Neuronal stem cell (in vitro differentiated cells): ENCODE data around the gene MECR.
A peak's percentile ranks its signal among the peaks of the same experiment; 100 is the strongest.

ENCODE experiments used
- DNase-seq: peaks from one replicate; pipeline ENCODE4 v3.0.0-alpha.2; 2013; ENCODE audit warnings: low spot score
- H2AFZ ChIP-seq: one replicate; pipeline ENCODE4 v1.6.1; 2013; ENCODE audit warnings: mild to moderate bottlenecking, low read length, inconsistent platforms
- H2AK5ac ChIP-seq: 2 replicates; pipeline ENCODE4 v1.6.1; 2013; ENCODE audit warnings: low read depth, mild to moderate bottlenecking, inconsistent platforms, low read length, moderate library complexity, mixed read lengths
- H2BK120ac ChIP-seq: 2 replicates; pipeline ENCODE4 v1.6.1; 2013; ENCODE audit warnings: low read depth, mild to moderate bottlenecking, inconsistent platforms, low read length, moderate library complexity, mixed read lengths
- H2BK12ac ChIP-seq: one replicate; pipeline ENCODE4 v1.6.1; 2013; ENCODE audit warnings: low read length, inconsistent platforms
- H2BK15ac ChIP-seq: 2 replicates; pipeline ENCODE4 v1.6.1; 2013; ENCODE audit warnings: mild to moderate bottlenecking, low read length, inconsistent platforms, mixed read lengths
- H2BK5ac ChIP-seq: one replicate; pipeline ENCODE4 v1.6.1; 2013; ENCODE audit warnings: inconsistent platforms, mild to moderate bottlenecking, low read length, moderate library complexity
- H3K14ac ChIP-seq: one replicate; pipeline ENCODE4 v1.6.1; 2013; ENCODE audit warnings: low read length, inconsistent platforms
- H3K18ac ChIP-seq: 2 replicates; pipeline ENCODE4 v1.6.1; 2013; ENCODE audit warnings: low read length, inconsistent platforms
- H3K23ac ChIP-seq: 2 replicates; pipeline ENCODE4 v1.6.1; 2013; ENCODE audit warnings: low read depth, mild to moderate bottlenecking, mixed read lengths, low read length, inconsistent platforms; ENCODE audit not compliant: poor library complexity
- H3K27ac ChIP-seq: replicated peaks from 3 replicates; pipeline ENCODE4 v1.5.1; 2013; ENCODE audit warnings: low read length, inconsistent platforms
- H3K27me3 ChIP-seq, 3 experiments: 2 replicates each; pipeline ENCODE4 v1.6.1; 2013; ENCODE audit warnings: low read length in 3 of 3, mild to moderate bottlenecking in 2 of 3, inconsistent platforms in 1 of 3, low read depth in 1 of 3, mixed read lengths in 1 of 3, moderate library complexity in 1 of 3; ENCODE audit not compliant: control insufficient read depth in 3 of 3, insufficient read depth in 3 of 3
- H3K36me3 ChIP-seq, 2 donors: replicated peaks in 1 of 2; 2 replicates each; pipeline ENCODE4 v1.6.1; 2013; ENCODE audit warnings: low read length in 2 of 2; ENCODE audit not compliant: control insufficient read depth in 2 of 2, insufficient read depth in 2 of 2
- H3K4ac ChIP-seq: 2 replicates; pipeline ENCODE4 v1.6.1; 2013; ENCODE audit warnings: inconsistent platforms, mild to moderate bottlenecking, low read length, moderate library complexity
- H3K4me1 ChIP-seq, 2 donors: 1 replicate in 1 of 2; 2 replicates in 1 of 2; pipeline ENCODE4 v1.6.1; 2013; ENCODE audit warnings: low read length in 2 of 2, low read depth in 1 of 2; ENCODE audit not compliant: control insufficient read depth in 2 of 2, insufficient read depth in 1 of 2
- H3K4me2 ChIP-seq: one replicate; pipeline ENCODE4 v1.6.1; 2013; ENCODE audit warnings: mild to moderate bottlenecking, low read length, inconsistent platforms; ENCODE audit not compliant: insufficient read depth, poor library complexity, severe bottlenecking
- H3K4me3 ChIP-seq, 2 donors: 2 replicates each; pipeline ENCODE4 v1.5.1; 2013; ENCODE audit warnings: low read length in 2 of 2, mild to moderate bottlenecking in 2 of 2, inconsistent platforms in 1 of 2, moderate library complexity in 1 of 2
- H3K79me1 ChIP-seq: one replicate; pipeline ENCODE4 v1.6.1; 2013; ENCODE audit warnings: low read depth, mild to moderate bottlenecking, inconsistent platforms, low read length, moderate library complexity
- H3K9ac ChIP-seq: one replicate; pipeline ENCODE4 v1.6.1; 2013; ENCODE audit warnings: mild to moderate bottlenecking, low read depth, low read length, inconsistent platforms; ENCODE audit not compliant: poor library complexity
- H3K9me3 ChIP-seq, 2 donors: replicated peaks in 1 of 2; 2 replicates each; pipeline versions ENCODE3 to v1.6.1; 2013; ENCODE audit warnings: low read length in 2 of 2, mild to moderate bottlenecking in 2 of 2, inconsistent platforms in 1 of 2, low read depth in 1 of 2, mixed read lengths in 1 of 2, moderate library complexity in 1 of 2; ENCODE audit not compliant: control insufficient read depth in 2 of 2, insufficient read depth in 1 of 2
- H4K8ac ChIP-seq: one replicate; pipeline ENCODE4 v1.6.1; 2013; ENCODE audit warnings: low read depth, mild to moderate bottlenecking, inconsistent platforms, low read length, moderate library complexity
- H4K91ac ChIP-seq: one replicate; pipeline ENCODE4 v1.6.1; 2013; ENCODE audit warnings: low read length, low read depth, mild to moderate bottlenecking, inconsistent platforms; ENCODE audit not compliant: poor library complexity
- WGBS, 2 donors: extraction: QIAGEN DNeasy Blood & Tissue Kit; methylation state at CpG; one replicate each; pipeline ENCODE4 v1.1.7; 2013; ENCODE audit warnings: missing lambda C conversion rate in 2 of 2, mixed read lengths in 1 of 2; ENCODE audit not compliant: insufficient read length in 2 of 2, insufficient replicate concordance in 1 of 2; ENCODE audit errors: extremely low coverage in 2 of 2; 5-methylcytosine and 5-hydroxymethylcytosine counted together

Gene MECR

GRCh38 chr1:29197993-29198392 is 32.7 kb downstream of the MECR start:
- H3K14ac ChIP-seq, result no peak overlapping the region
- no peak overlapping the region for H3K27ac ChIP-seq

DNA sequence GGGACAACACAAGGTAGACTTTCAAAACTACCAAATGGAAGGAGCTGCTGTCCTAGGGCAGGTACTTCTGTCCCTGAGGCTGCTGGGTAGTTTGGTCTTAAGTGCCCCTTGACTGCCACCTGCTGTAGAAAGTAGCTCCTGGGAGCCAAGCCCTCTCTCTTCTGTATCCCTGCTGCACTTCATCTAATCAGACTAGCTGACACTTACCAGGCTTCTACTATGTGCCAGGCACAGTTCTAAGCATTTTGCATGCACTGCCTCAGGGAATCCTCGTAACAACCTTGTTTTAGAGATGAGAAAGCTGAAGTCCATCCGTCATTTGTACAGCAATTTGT is 33.2 kb downstream of the MECR start:
- no peak overlapping the region for H3K4me3 ChIP-seq
- no peak overlapping the region for H3K4me2 ChIP-seq
- H3K4ac ChIP-seq, result no peak overlapping the region
- no peaks in the 10 kb centered on the region for H3K9me3 ChIP-seq
- no peak overlapping the region for H3K9ac ChIP-seq
- no peak overlapping the region for H4K91ac ChIP-seq
- H2BK12ac ChIP-seq, result no peak overlapping the region
- no peak overlapping the region for H2BK15ac ChIP-seq
- peaks cover 30 to 88% of the 10 kb centered on the region in 2 donors for H3K36me3 ChIP-seq
- H2AK5ac ChIP-seq, result no peak overlapping the region
- no peak overlapping the region for H2AFZ ChIP-seq
- no peak overlapping the region for H3K14ac ChIP-seq
- H3K18ac ChIP-seq, result no peak overlapping the region
- DNase-seq, result no peak
- H4K8ac ChIP-seq, result no peak overlapping the region
- WGBS, 2 donors, result no CpG with 5 or more reads among the region's 2 CpGs
- no peak overlapping the region for H3K23ac ChIP-seq
- H2BK5ac ChIP-seq, result no peak overlapping the region
- peaks cover 1 to 3% of the 10 kb centered on the region in 2 donors for H3K4me1 ChIP-seq
- no peaks in the 10 kb centered on the region for H3K27me3 ChIP-seq
- H2BK120ac ChIP-seq, result no peak overlapping the region
- H3K79me1 ChIP-seq, result no peaks in the 10 kb centered on the region
- H3K27ac ChIP-seq, result no peak overlapping the region

More at GRCh38 chr1:29197993-29198392, 32.7 kb downstream of the MECR start:
- Histone ChIP-seq H2BK15ac (no peak overlapping the region), H4K8ac (no peak overlapping the region), H3K4ac (no peak overlapping the region), H3K27me3 (no peaks in the 10 kb centered on the region), H3K9me3 (no peaks in the 10 kb centered on the region), H2AFZ (no peak overlapping the region), H3K18ac (no peak overlapping the region), H2BK120ac (no peak overlapping the region), H2AK5ac (no peak overlapping the region), H2BK5ac (no peak overlapping the region), H3K23ac (no peak overlapping the region), H3K4me2 (no peak overlapping the region), H3K79me1 (no peaks in the 10 kb centered on the region), H3K9ac (peak overlapping the region; percentile 27), H2BK12ac (no peak overlapping the region), H4K91ac (no peak overlapping the region), H3K4me3 (peak overlapping the region in 1 of 2 donors; percentile 61), H3K4me1 (peaks cover 3 to 4% of the 10 kb centered on the region in 2 donors), H3K36me3 (peaks cover 30 to 85% of the 10 kb centered on the region in 2 donors)
- WGBS, 2 donors, result no CpG with 5 or more reads among the region's 12 CpGs
- DNase-seq, result no peak

DNA sequence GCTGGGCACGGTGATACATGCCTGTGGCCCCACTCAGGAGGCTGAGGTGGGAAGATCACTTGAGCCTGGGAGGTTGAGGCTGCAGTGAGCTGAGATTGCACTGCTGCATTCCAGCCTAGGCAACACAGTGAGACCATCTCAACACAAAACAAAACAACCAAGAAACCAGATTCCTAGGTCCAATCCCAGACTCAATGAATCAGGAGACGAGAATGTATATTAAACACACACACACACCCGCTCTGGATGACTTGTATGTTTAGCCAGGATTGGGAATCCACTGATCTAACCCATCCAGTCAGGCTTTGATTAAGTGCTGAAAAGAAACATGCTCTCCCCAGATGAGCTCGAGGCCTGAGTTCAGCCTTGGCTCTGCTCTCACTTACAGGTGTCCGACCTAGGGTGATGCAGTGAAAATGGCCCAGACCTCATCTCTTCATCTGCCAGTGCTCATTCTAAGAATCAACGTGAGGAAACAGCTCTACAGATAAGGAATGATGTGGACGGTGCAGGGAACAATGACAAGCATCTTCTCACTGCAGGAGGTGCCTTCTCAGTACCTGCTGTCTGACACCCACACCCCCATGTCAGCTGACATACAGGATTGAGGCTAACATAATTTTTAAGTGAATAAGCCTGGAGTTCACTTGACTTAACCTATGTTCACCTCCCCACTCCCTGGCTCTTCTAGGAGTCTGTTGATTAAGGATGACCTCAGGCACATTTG is 33.7 kb downstream of the MECR start:
- no peak overlapping the region for H2BK12ac ChIP-seq
- no peak overlapping the region for H3K9ac ChIP-seq
- H3K23ac ChIP-seq, result no peak overlapping the region
- DNase-seq, result no peak
- H2BK120ac ChIP-seq, result no peak overlapping the region
- H2BK15ac ChIP-seq, result no peak overlapping the region
- no peaks in the 10 kb centered on the region for H3K9me3 ChIP-seq
- no peaks in the 10 kb centered on the region for H3K4me1 ChIP-seq
- no peak overlapping the region for H3K4me2 ChIP-seq
- no peak overlapping the region for H4K8ac ChIP-seq
- peaks cover 31 to 88% of the 10 kb centered on the region in 2 donors for H3K36me3 ChIP-seq
- no peak overlapping the region for H2BK5ac ChIP-seq
- no CpG with 5 or more reads among the region's 7 CpGs for WGBS, 2 donors
- H3K4ac ChIP-seq, result no peak overlapping the region
- no peak overlapping the region for H2AFZ ChIP-seq
- no peaks in the 10 kb centered on the region for H3K79me1 ChIP-seq
- no peak overlapping the region for H3K27ac ChIP-seq
- H3K18ac ChIP-seq, result no peak overlapping the region
- H4K91ac ChIP-seq, result no peak overlapping the region
- no peaks in the 10 kb centered on the region for H3K27me3 ChIP-seq
- no peak overlapping the region for H2AK5ac ChIP-seq
- H3K14ac ChIP-seq, result no peak overlapping the region
- H3K4me3 ChIP-seq, result no peak overlapping the region

- Histone ChIP-seq H3K23ac (no peak overlapping the region), H3K9ac (no peak overlapping the region), H2BK12ac (no peak overlapping the region), H3K27ac (no peak overlapping the region), H4K91ac (no peak overlapping the region), H3K9me3 (peaks cover 0 to 1% of the 10 kb centered on the region in 2 donors), H3K4me1 (no peaks in the 10 kb centered on the region), H3K14ac (no peak overlapping the region), H4K8ac (no peak overlapping the region), H3K4ac (no peak overlapping the region), H2AK5ac (no peak overlapping the region), H3K27me3 (no peaks in the 10 kb centered on the region), H3K79me1 (no peaks in the 10 kb centered on the region), H3K4me3 (no peak overlapping the region), H3K4me2 (no peak overlapping the region), H3K36me3 (peaks cover 31 to 77% of the 10 kb centered on the region in 2 donors), H2BK5ac (no peak overlapping the region), H2BK120ac (no peak overlapping the region), H3K18ac (no peak overlapping the region), H2BK15ac (no peak overlapping the region), H2AFZ (no peak overlapping the region)
- WGBS, 2 donors, result no CpG with 5 or more reads among the region's 8 CpGs
- DNase-seq, result no peak
These were observed 34.8 kb downstream of the MECR start for GRCh38 chr1:29195881-29196291.
